Endometrial microvascular endothelial cells (primary cell): ENCODE data around the gene LAMC3. TPM values are rescaled to one million over a fixed set of nuclear protein-coding genes. Genes with fewer than 3 reads are reported as not detected.
"Not testable (repeated sequence)": the region's sequence is repeated elsewhere in the genome, so short reads cannot be mapped to it uniquely, and the experiment has no call there.

Experiments
- in situ Hi-C: cut with HindIII; loops from 2 replicates; pipeline ENCODE4 v1.10.0; 2017; ENCODE audit warnings: low sequenced_read_pairs, low pct_unique_long_range_greater_than_20kb; ENCODE audit errors: inconsistent ontology term
- total RNA-seq: library from RNA; depleted of rRNA; stranded (reverse); fragments of >200 nt; gene quantifications from one replicate; pipeline ENCODE4 v1.2.3, GENCODE V29; 2015; ENCODE audit errors: inconsistent ontology term

The LAMC3 gene
- total RNA-seq, 1 donor from 2014 or later = not detected

DNA sequence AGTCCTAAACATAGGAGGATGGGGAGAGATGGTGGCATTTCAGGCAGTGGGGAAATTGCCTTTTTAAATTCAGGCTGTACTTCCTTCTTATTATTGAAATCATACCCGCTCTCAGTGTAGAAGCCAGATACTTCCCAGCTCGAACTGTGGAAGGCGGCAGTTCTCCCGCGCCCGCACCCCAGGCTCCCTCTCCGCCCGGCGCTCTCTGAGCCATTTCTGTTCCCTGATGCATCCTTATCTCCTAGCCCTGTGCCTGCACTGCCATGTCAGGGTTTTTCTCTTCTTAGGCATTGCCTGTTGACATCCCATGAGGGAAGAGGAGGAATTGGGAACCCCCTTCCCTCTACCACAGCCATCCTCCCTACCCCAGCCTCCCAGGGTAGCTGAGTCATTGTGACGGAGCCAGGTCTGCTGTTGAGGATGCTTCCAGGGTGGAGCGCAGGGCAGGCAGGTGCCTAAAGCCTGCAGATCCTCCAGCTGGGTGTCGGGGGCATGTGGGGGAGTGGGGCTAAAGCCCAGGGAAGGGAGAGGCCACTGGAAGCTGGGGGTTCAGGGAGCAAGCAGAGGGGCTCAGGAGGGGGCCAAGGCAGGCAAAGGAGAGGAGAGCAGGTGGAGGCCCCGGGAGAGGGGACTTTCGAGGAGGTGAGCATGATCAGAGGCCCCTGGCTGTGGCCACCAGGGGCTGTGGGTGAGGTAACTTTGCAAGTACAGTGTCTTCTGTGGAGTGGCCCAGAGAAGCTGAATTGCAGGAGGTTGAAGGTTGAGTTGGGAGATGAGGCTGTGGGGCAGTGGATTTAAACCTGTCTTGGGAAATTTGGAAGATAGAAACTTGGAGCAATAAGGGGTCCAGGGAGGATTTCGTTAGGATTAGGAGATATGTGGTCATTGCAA, 16.2 kb downstream of the LAMC3 start:
- in situ Hi-C loops = no loop called here

DNA sequence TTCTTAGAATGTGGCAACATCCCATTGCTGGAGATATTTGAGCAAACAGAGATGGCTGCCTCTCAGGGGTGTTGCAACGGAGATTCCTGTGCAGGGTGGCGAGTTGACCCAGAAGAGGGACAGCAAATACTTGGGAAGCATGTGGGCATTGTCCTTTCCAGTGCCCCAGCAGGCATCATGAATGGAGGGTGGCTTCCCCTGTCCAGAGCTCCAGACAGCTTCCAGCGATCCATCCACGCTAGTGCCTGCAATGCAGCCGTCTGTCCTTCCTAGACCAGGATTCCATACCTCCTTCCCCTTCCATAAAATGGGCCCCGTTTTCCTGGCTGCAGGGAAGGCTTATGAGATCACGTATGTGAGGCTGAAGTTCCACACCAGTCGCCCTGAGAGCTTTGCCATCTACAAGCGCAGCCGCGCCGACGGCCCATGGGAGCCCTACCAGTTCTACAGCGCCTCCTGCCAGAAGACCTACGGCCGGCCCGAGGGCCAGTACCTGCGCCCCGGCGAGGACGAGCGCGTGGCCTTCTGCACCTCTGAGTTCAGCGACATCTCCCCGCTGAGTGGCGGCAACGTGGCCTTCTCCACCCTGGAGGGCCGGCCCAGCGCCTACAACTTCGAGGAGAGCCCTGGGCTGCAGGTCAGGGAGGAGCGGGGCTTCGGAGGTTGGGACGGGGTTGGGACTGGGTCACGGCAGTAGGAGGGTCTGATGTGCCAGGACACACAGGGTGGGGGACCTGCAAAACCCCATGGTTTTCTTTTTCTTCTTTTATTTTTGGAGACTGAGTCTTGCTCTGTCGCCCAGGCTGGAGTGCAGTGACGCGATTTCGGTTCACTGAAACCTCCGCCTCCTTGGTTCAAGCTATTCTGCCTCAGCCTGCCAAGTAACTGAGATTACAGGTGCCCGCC, 17.2 kb downstream of the LAMC3 start:
- in situ Hi-C loops = no loop called here

- in situ Hi-C loops = no loop called here
Observed at GRCh38 chr9:131027048-131027871, 18.3 kb downstream of the LAMC3 start.

- in situ Hi-C loops = no loop called here
Observed at GRCh38 chr9:131027872-131028179, 18.9 kb downstream of the LAMC3 start.

DNA sequence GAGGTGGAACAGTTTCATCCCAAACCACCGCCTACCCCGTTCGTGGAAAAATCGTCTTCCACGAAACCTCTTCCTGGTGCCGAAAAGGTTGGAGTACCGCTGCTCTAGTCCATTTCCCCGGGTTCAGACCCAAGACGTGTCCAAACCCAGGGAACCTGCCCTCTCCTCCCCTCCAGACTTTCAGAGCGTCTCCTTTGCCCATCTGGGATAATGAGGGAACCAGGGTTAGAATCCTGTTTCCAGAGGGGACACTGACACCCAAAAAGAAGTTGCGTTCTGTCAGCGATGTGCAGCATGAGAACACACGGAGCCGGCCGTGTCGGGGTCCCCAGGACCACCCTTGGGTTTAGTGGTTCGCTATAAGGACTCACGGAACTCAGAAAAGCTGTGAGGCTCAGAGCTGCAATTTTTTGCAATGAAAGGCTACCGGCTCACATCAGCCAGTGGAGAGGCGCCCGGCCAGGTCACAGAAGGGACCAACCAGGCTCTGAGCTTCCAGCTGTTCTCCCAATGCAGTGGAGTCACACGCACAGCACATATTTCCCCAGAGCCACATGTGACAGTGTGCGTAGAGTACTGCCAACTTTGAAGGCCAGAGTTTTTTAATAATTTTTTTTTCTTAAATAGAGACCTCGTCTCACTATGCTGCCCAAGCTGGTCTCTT, 19.4 kb downstream of the LAMC3 start:
- in situ Hi-C loops = no loop called here

GRCh38 chr9:131028931-131029573, 20.1 kb downstream of the LAMC3 start:
- in situ Hi-C loops = no loop called here

DNA sequence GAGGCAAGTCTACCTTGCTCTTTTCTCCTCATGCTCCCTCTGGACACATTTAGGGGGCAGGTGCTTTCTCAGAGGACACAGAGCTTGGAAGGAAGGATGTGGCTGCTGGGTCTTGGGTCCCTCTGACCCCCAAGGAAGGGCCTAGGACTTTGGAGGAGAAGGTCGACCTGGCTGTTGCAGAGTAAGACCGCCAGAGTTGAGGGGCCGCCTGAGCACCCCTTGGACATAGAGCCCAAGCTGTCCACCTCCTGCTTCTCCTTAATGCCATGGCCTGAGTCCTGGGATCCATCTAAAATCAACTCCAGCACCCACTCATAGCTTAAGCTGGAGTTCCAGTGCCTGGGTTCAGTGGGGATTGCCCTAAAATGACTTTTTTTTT, 20.6 kb downstream of the LAMC3 start:
- in situ Hi-C loops = no loop called here

GRCh38 chr9:131030239-131031004, 21.4 kb downstream of the LAMC3 start:
- in situ Hi-C loops = no loop called here

DNA sequence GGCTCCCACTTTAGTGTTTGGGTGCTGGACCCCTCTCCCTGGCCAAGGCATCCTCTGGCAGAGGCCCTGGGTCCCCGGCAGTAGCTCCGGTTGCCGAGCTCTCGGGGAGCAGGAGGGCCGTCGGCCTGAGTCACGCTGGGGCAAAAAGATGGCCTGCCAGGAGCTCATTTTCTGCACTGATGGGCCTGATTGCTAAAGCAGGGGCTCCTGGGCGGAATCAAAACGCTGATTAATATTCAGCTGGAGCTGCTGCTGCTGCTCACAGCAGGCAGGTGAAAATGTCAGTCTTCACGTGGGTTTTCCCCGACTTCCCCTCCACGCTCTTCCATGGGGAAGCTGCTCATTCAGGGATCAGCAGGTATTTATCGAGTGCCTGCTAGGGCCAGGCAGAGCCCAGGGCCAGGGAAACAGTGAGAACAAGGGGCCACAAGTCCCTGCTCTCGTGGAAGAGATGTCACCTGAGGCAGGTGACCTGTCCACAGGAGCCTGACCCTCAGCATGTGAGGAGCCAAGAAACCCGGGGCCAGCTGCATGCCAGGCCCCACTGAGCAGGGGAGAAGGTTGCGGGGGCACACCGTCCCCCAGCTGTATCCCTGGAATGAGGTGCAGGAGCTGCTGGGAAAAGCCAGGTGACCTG, 22.1 kb downstream of the LAMC3 start:
- in situ Hi-C loops = no loop called here

DNA sequence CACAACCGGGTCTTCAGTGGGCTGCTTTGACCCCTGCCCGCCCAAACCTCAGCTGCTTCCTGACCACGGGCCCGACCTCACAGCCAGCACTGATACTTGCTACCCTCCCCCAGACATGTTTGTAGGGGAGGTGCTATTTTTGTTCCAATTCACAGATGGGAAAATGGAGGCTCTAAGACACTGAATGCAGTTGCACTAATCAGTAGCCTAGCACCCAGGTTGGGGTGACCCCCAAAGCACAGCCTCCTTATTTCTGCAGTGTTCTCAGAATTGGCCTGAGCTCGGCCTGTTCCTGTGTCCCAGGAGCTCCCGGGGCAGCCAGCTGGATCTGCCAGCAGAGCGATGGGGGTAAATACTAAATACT, 22.6 kb downstream of the LAMC3 start:
- in situ Hi-C loops = no loop called here

DNA sequence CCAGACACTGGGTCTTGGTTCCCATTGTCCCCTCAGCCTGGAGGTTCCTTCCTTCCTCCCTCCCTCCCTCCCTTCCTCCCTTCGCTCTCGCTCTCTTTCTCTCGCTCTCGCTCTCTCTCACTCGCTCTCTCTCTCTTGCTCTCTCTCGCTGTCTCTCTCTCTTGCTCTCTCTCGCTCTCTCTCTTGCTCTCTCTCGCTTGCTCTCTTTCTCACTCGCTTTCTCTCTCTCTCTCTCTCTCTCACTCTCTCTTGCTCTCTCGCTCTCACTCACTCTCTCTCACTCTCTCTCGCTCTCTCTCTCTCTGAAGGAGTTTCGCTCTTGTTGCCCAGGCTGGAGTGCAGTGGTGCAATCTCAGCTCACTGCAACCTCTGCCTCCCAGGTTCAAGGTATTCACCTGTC, 23.4 kb downstream of the LAMC3 start:
- in situ Hi-C loops = no loop called here

- in situ Hi-C loops = no loop called here
Observed at GRCh38 chr9:131033269-131034224, 24.6 kb downstream of the LAMC3 start.

DNA sequence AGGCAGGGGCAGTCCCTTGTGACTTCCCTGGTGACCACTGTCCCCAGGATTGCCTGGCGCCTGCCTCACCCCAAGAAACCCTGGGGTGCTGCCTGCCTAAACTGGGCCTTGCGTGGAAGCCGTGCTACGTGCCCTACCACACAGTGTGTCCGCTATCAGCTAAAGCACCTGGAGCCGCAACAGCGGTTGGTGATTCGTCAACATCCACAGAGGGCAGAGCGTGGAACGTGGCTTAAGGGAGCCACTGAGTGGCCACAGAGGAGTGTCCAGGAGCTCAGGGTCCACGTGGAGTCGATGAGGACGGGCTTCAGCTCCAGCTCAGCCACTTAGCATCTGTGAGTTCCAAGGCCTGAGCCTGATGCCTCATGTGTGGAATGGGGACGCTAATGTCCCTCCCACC, 25.3 kb downstream of the LAMC3 start:
- in situ Hi-C loops = no loop called here

DNA sequence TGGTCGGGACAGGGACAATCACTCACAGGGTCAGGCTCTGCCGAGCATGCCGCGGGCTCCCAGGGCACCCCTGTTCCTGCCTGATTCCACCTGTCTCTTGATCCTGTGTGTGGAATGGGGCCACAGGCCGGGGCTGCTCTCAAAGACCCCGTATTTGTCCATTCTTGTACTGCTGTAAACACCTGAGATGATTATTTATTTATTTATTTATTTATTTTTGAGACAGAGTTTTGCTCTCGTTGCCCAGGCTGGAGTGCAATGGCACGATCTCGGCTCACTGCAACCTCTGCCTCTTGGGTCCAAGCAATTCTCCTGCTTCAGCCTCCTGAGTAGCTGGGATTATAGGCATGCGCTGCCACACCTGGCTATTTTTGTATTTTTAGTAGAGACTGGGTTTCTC, 25.8 kb downstream of the LAMC3 start:
- in situ Hi-C loops = not testable (repeated sequence)

DNA sequence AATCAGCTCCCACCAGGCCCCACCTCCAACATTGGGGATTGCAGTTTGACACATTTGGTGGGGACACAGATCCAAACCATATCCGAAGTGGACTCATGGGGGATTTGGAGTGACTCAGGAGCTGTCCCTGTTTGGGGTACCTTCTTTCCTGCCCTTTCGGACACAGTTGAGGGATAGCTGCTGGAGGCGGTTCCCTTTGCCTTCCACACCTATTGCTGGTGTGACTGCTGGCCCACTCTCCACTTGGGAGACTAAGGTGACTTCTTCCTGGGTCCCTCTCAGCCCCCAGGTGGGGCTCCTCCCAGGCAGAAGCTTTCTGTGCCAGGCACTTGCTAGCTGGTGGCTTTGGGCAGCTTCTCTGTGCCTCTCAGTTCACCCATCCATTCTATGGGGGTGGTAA, 26.6 kb downstream of the LAMC3 start:
- in situ Hi-C loops = no loop called here

GRCh38 chr9:131036071-131036470, 27.1 kb downstream of the LAMC3 start:
- in situ Hi-C loops = no loop called here
